SK-N-SH (cell line): Measurements from ENCODE around the gene S100P. TPM values are rescaled to one million over a fixed set of nuclear protein-coding genes. Genes with fewer than 3 reads are reported as not detected.

Source experiments
- CTCF ChIA-PET: fragments of 300-600, 350-600 bp; formaldehyde crosslinking; extraction: SDS; loops from one replicate; lab custom pipeline; 2021; lab: Yijun Ruan, JAX
- POLR2A ChIA-PET: fragments of 350-600 bp; sonication (Branson Sonifier 250); formaldehyde crosslinking; extraction: SDS; loops from one replicate; lab custom pipeline; 2020; ENCODE audit warnings: antibody characterized with exemption, inconsistent platforms; lab: Yijun Ruan, JAX
- DNase-seq: peaks from one replicate; pipeline ENCODE4 v3.0.0; 2012
- H2AFZ ChIP-seq: fragments of 200-600 bp; sonication (generic); 2 replicates; pipeline ENCODE4 v1.8.1; 2016; ENCODE audit warnings: antibody characterized with exemption, mild to moderate bottlenecking, low read depth
- H3F3A ChIP-seq: fragments of 200-600 bp; sonication (generic); replicated peaks from 2 replicates; pipeline ENCODE3; 2016; ENCODE audit warnings: antibody characterized with exemption, mild to moderate bottlenecking; ENCODE audit not compliant: insufficient read depth
- H3K27ac ChIP-seq, 2 experiments: fragments of 200-500 bp in 1 of 2; fragments of 200-600 bp in 1 of 2; sonication (Bioruptor generic) in 1 of 2; sonication (generic), shearing (Covaris generic) in 1 of 2; 2 replicates each; pipeline versions ENCODE4 v1.5.1 to v1.6.1; 2014 to 2016; ENCODE audit warnings: low read depth in 2 of 2, inconsistent platforms in 1 of 2, low read length in 1 of 2, mild to moderate bottlenecking in 1 of 2, mixed read lengths in 1 of 2
- H3K27me3 ChIP-seq: fragments of 200-600 bp; sonication (generic), shearing (Covaris generic); 2 replicates; pipeline ENCODE4 v1.6.1; 2016; ENCODE audit warnings: mixed run types; ENCODE audit not compliant: insufficient read depth
- H3K36me3 ChIP-seq, 2 experiments: fragments of 200-500 bp in 1 of 2; fragments of 200-600 bp in 1 of 2; sonication (Bioruptor generic) in 1 of 2; sonication (generic) in 1 of 2; replicated peaks in 1 of 2; 2 replicates each; pipeline versions ENCODE3 to v1.5.1; 2014 to 2016; ENCODE audit warnings: low read length in 1 of 2, mild to moderate bottlenecking in 1 of 2; ENCODE audit not compliant: insufficient read depth in 2 of 2, control insufficient read depth in 1 of 2
- H3K4me1 ChIP-seq, 2 experiments: fragments of 200-500 bp in 1 of 2; fragments of 200-600 bp in 1 of 2; sonication (Bioruptor generic) in 1 of 2; sonication (generic), shearing (Covaris generic) in 1 of 2; 2 replicates each; pipeline versions ENCODE4 v1.5.1 to v1.6.1; 2014 to 2016; ENCODE audit warnings: low read depth in 1 of 2, low read length in 1 of 2, mixed run types in 1 of 2; ENCODE audit not compliant: insufficient read depth in 2 of 2, control insufficient read depth in 1 of 2
- H3K4me2 ChIP-seq: fragments of 200-600 bp; sonication (generic), shearing (Covaris generic); 2 replicates; pipeline ENCODE4 v1.6.1; 2017; ENCODE audit warnings: mixed run types
- H3K4me3 ChIP-seq, 2 experiments: fragments of 200-500 bp in 1 of 2; fragments of 200-600 bp in 1 of 2; sonication (Bioruptor generic) in 1 of 2; sonication (generic), shearing (Covaris generic) in 1 of 2; 2 replicates each; pipeline versions ENCODE4 v1.5.1 to v1.8.1; 2014 to 2016; ENCODE audit warnings: low read depth in 2 of 2, inconsistent platforms in 1 of 2, low read length in 1 of 2, mild to moderate bottlenecking in 1 of 2, mixed read lengths in 1 of 2, moderate library complexity in 1 of 2
- H3K79me2 ChIP-seq: fragments of 200-600 bp; sonication (generic); 2 replicates; pipeline ENCODE4 v1.8.1; 2017; ENCODE audit warnings: mild to moderate bottlenecking; ENCODE audit not compliant: insufficient read depth
- H3K9ac ChIP-seq: fragments of 200-600 bp; sonication (generic); 2 replicates; pipeline ENCODE4 v1.6.1; 2017; ENCODE audit warnings: mixed run types
- H3K9me2 ChIP-seq: fragments of 200-600 bp; sonication (generic); 2 replicates; pipeline ENCODE4 v1.6.1; 2017; ENCODE audit warnings: mixed run types
- H3K9me3 ChIP-seq: fragments of 200-600 bp; sonication (generic); 2 replicates; pipeline ENCODE4 v1.6.1; 2017; ENCODE audit warnings: mixed run types, mild to moderate bottlenecking, moderate library complexity
- H4K20me1 ChIP-seq: fragments of 200-600 bp; sonication (generic); 2 replicates; pipeline ENCODE4 v1.6.1; 2017; ENCODE audit warnings: mild to moderate bottlenecking, mixed run types; ENCODE audit not compliant: insufficient read depth
- CHD2 ChIP-seq: fragments of 150-350 bp; IDR thresholded peaks from 2 replicates; pipeline ENCODE4 v1.6.1; 2018; ENCODE audit warnings: low read length; ENCODE audit not compliant: partially characterized antibody
- EP300 ChIP-seq, 2 experiments: IDR thresholded peaks; 2 replicates each; pipeline versions ENCODE4 v1.4.0 to v1.6.1; 2012; ENCODE audit warnings: borderline replicate concordance in 1 of 2, low read depth in 1 of 2, low read length in 1 of 2
- EZH2phosphoT487 ChIP-seq: fragments of 200-600 bp; sonication (generic); IDR thresholded peaks from 2 replicates; pipeline ENCODE4 v1.6.1; 2017; ENCODE audit warnings: low read depth, mixed run types, mild to moderate bottlenecking, antibody characterized with exemption, moderate library complexity, borderline replicate concordance
- FOXM1 ChIP-seq: IDR thresholded peaks from 2 replicates; pipeline ENCODE4 v1.4.0; 2012; ENCODE audit warnings: low read depth, mild to moderate bottlenecking
- MXI1 ChIP-seq: IDR thresholded peaks from 2 replicates; pipeline ENCODE4 v1.6.1; 2012; ENCODE audit warnings: mild to moderate bottlenecking, low read depth, low read length, improper control_type of control experiment
- NFIC ChIP-seq: IDR thresholded peaks from 2 replicates; pipeline ENCODE4 v1.4.0; 2012; ENCODE audit warnings: borderline replicate concordance
- POLR2AphosphoS5 ChIP-seq: IDR thresholded peaks from 2 replicates; pipeline ENCODE4 v1.6.1; 2012; ENCODE audit warnings: low read depth, low read length
- RXRA ChIP-seq: IDR thresholded peaks from 2 replicates; pipeline ENCODE4 v1.4.0; 2012; ENCODE audit warnings: low read depth, mild to moderate bottlenecking, borderline replicate concordance
- SMC3 ChIP-seq: IDR thresholded peaks from 2 replicates; pipeline ENCODE4 v1.6.1; 2012; ENCODE audit warnings: low read depth, low read length, improper control_type of control experiment
- TCF12 ChIP-seq: IDR thresholded peaks from 2 replicates; pipeline ENCODE4 v1.4.0; 2012
- YY1 ChIP-seq: IDR thresholded peaks from 2 replicates; pipeline ENCODE4 v1.4.0; 2012; ENCODE audit warnings: low read depth, mild to moderate bottlenecking
- WGBS: methylation state at CpG from one replicate; pipeline ENCODE4 v1.1.6; 2017; ENCODE audit warnings: low lambda C conversion rate; 5-methylcytosine and 5-hydroxymethylcytosine counted together
- polyA plus RNA-seq, 3 experiments: library from polyadenylated mRNA; depleted of rRNA; stranded (reverse); fragments of >200 nt; gene quantifications; 2 replicates each; pipeline ENCODE4 v1.2.3, GENCODE V29; 2012
- TF ChIP-seq, protein P1 (sequence below): fragments of 200-600 bp; sonication (generic); IDR thresholded peaks from 2 replicates; pipeline ENCODE4 v1.6.1; 2017; ENCODE audit warnings: antibody characterized with exemption, mild to moderate bottlenecking, moderate library complexity
- TF ChIP-seq, protein P2 (sequence below): IDR thresholded peaks from 2 replicates; pipeline ENCODE4 v1.4.0; 2012; ENCODE audit warnings: low read depth, borderline replicate concordance
- TF ChIP-seq, protein P3 (sequence below): IDR thresholded peaks from 2 replicates; pipeline ENCODE4 v1.4.0; 2012; ENCODE audit warnings: low read depth

S100P gene
- polyA plus RNA-seq, 1 of the 3 experiments (the other 2 are of a cell fraction): not detected

DNA sequence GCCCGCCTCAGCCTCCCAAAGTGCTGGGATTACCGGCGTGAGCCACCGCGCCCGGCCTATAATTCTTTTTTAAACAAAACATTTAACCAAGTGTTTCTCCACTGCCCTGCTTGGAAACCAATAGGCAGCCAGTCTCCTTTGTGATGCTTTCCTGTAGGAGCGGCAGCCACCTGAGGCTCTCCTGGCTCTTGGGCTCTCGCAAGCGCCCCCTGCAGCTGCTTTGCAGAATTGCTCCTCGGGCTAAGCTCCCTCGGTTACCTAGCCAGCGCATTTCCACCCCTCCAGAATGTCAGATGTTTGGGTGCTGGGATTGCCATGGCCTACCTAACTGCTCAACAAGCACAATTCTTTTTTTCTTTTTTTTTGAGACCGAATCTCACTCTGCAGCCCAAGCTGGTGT is 7.7 kb downstream of the S100P start:
- TF ChIP-seq YY1: no peak
- TF ChIP-seq, protein P1, sequence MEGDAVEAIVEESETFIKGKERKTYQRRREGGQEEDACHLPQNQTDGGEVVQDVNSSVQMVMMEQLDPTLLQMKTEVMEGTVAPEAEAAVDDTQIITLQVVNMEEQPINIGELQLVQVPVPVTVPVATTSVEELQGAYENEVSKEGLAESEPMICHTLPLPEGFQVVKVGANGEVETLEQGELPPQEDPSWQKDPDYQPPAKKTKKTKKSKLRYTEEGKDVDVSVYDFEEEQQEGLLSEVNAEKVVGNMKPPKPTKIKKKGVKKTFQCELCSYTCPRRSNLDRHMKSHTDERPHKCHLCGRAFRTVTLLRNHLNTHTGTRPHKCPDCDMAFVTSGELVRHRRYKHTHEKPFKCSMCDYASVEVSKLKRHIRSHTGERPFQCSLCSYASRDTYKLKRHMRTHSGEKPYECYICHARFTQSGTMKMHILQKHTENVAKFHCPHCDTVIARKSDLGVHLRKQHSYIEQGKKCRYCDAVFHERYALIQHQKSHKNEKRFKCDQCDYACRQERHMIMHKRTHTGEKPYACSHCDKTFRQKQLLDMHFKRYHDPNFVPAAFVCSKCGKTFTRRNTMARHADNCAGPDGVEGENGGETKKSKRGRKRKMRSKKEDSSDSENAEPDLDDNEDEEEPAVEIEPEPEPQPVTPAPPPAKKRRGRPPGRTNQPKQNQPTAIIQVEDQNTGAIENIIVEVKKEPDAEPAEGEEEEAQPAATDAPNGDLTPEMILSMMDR: peak; percentile 47
- TF ChIP-seq EP300 (IDR thresholded peaks at IDR 0.05; ENCODE audit: borderline replicate concordance in 1 of 2, low read depth in 1 of 2, low read length in 1 of 2): no peak
- TF ChIP-seq POLR2AphosphoS5: no peak
- no peak for TF ChIP-seq CHD2
- H3K27ac ChIP-seq: no peak overlapping the region
- H2AFZ ChIP-seq: no peak overlapping the region
- peaks cover 46% of the 10 kb centered on the region for H3K79me2 ChIP-seq
- H3K9ac ChIP-seq: no peak overlapping the region
- no peak overlapping the region for H3K4me3 ChIP-seq
- no peak for DNase-seq
- ChIA-PET CTCF (interaction anchor here (0.6 to 1.1 kb wide), 2 partner anchors 25 to 89 kb away, joined by 3 read pairs; no protein-coding TSS in a partner anchor), POLR2A (no interaction called here)
- WGBS: 90% methylated on average over 13 of the region's 13 CpGs
- no peaks in the 10 kb centered on the region for H4K20me1 ChIP-seq
- no peaks in the 10 kb centered on the region for H3K9me3 ChIP-seq
- no peaks in the 10 kb centered on the region for H3K9me2 ChIP-seq
- H3K4me2 ChIP-seq: no peak overlapping the region
- peaks cover 0 to 8% of the 10 kb centered on the region in 2 experiments; a peak in 1 of 4 replicates for H3K4me1 ChIP-seq
- peaks cover 16 to 19% of the 10 kb centered on the region in 2 experiments for H3K36me3 ChIP-seq
- H3F3A ChIP-seq: no peaks in the 10 kb centered on the region
- no peaks in the 10 kb centered on the region for H3K27me3 ChIP-seq

DNA sequence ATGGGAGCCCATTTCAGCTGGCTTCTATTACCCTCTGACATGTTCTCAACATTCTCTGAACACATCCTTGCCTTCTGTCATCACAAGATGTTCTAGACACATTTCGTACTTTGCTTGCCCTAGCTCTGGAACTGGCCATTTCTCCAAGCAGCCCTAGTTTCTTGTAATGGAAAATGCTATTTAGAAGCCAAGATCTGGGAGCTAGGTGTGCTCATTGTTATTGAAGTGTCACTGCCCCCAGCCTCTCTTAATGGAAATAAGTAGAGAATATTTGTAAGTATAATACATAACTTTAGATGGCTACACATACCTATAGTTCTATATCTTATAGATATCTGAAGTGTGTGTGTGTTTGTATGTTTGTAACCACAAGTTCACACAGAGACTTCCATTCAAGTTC is 9.1 kb downstream of the S100P start:
- H3K9me3 ChIP-seq: no peaks in the 10 kb centered on the region
- H3K79me2 ChIP-seq: peaks cover 60% of the 10 kb centered on the region
- H3K4me1 ChIP-seq: peaks cover 9 to 10% of the 10 kb centered on the region in 2 experiments; a peak in 3 of 4 replicates
- no peak for TF ChIP-seq RXRA
- TF ChIP-seq, all 33 proteins: peak for 0
- POLR2A ChIA-PET: no interaction called here
- Histone ChIP-seq H3F3A (no peaks in the 10 kb centered on the region), H2AFZ (no peak overlapping the region), H3K9ac (no peak overlapping the region), H3K36me3 (peaks cover 21 to 24% of the 10 kb centered on the region in 2 experiments), H3K4me2 (no peak overlapping the region), H4K20me1 (no peaks in the 10 kb centered on the region; the same call in 1 of the 2 replicates), H3K9me2 (no peaks in the 10 kb centered on the region), H3K27ac (no peak overlapping the region), H3K27me3 (no peaks in the 10 kb centered on the region), H3K4me3 (no peak overlapping the region)
- no peak for DNase-seq
- CTCF ChIA-PET: no interaction called here
- 0% methylated on average over 1 of the region's 1 CpG for WGBS

DNA sequence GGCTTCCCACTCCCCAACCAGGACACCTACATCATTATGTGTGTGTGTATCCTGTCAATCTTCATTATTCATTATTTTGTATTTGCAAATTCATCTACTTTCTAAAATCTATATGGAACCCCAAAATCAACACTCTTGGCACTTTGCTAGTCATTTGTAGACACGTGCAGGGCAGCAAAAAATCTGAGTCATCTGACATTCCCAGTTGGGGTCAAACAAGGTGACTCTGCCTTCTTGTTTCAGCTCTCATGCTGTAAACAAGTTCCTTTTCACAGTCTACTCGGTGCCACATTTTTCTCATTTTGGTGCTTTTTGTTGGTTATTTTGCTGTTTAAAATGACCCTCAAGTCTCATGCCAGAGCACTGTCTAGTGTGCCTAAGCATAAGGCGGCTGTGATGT is 10.1 kb downstream of the S100P start:
- POLR2A ChIA-PET: no interaction called here
- no peak overlapping the region for H2AFZ ChIP-seq
- H3K36me3 ChIP-seq: peaks cover 22 to 25% of the 10 kb centered on the region in 2 experiments
- no peak overlapping the region for H3K9ac ChIP-seq
- CTCF ChIA-PET: interaction anchor here (1.1 kb wide), 2 partner anchors 8 to 13 kb away, joined by 3 read pairs; no protein-coding TSS in a partner anchor
- H3K9me3 ChIP-seq: no peaks in the 10 kb centered on the region
- WGBS: 82% methylated on average over 3 of the region's 3 CpGs
- TF ChIP-seq, protein P2, sequence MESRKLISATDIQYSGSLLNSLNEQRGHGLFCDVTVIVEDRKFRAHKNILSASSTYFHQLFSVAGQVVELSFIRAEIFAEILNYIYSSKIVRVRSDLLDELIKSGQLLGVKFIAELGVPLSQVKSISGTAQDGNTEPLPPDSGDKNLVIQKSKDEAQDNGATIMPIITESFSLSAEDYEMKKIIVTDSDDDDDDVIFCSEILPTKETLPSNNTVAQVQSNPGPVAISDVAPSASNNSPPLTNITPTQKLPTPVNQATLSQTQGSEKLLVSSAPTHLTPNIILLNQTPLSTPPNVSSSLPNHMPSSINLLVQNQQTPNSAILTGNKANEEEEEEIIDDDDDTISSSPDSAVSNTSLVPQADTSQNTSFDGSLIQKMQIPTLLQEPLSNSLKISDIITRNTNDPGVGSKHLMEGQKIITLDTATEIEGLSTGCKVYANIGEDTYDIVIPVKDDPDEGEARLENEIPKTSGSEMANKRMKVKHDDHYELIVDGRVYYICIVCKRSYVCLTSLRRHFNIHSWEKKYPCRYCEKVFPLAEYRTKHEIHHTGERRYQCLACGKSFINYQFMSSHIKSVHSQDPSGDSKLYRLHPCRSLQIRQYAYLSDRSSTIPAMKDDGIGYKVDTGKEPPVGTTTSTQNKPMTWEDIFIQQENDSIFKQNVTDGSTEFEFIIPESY: no peak
- TF ChIP-seq, protein P3, sequence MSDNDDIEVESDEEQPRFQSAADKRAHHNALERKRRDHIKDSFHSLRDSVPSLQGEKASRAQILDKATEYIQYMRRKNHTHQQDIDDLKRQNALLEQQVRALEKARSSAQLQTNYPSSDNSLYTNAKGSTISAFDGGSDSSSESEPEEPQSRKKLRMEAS: no peak
- TF ChIP-seq RXRA (no peak), EZH2phosphoT487 (no peak), TCF12 (no peak), MXI1 (no peak), FOXM1 (no peak), SMC3 (no peak), POLR2AphosphoS5 (no peak), NFIC (no peak)
- TF ChIP-seq, all 33 proteins: peak for 0
- no peaks in the 10 kb centered on the region; the same call in 1 of the 2 replicates for H4K20me1 ChIP-seq
- no peak overlapping the region for H3K4me3 ChIP-seq
- no peaks in the 10 kb centered on the region for H3F3A ChIP-seq
- H3K4me2 ChIP-seq: no peak overlapping the region
- no peak overlapping the region for H3K27ac ChIP-seq
- H3K9me2 ChIP-seq: no peaks in the 10 kb centered on the region
- H3K4me1 ChIP-seq: peaks cover 13 to 18% of the 10 kb centered on the region in 2 experiments
- no peak for DNase-seq
- peaks cover 70% of the 10 kb centered on the region for H3K79me2 ChIP-seq
- no peaks in the 10 kb centered on the region for H3K27me3 ChIP-seq
